SK-N-SH (cell line): ENCODE results near the gene CCDC169. TPM values are rescaled to one million over a fixed set of nuclear protein-coding genes. Genes with fewer than 3 reads are reported as not detected.

ENCODE experiments used
- CTCF ChIA-PET: fragments of 300-600, 350-600 bp; formaldehyde crosslinking; extraction: SDS; loops from one replicate; lab custom pipeline; 2021; lab: Yijun Ruan, JAX
- POLR2A ChIA-PET: fragments of 350-600 bp; sonication (Branson Sonifier 250); formaldehyde crosslinking; extraction: SDS; loops from one replicate; lab custom pipeline; 2020; ENCODE audit warnings: antibody characterized with exemption, inconsistent platforms; lab: Yijun Ruan, JAX
- DNase-seq: peaks from one replicate; pipeline ENCODE4 v3.0.0; 2012
- H2AFZ ChIP-seq: fragments of 200-600 bp; sonication (generic); 2 replicates; pipeline ENCODE4 v1.8.1; 2016; ENCODE audit warnings: antibody characterized with exemption, mild to moderate bottlenecking, low read depth
- H3F3A ChIP-seq: fragments of 200-600 bp; sonication (generic); replicated peaks from 2 replicates; pipeline ENCODE3; 2016; ENCODE audit warnings: antibody characterized with exemption, mild to moderate bottlenecking; ENCODE audit not compliant: insufficient read depth
- H3K27ac ChIP-seq, 2 experiments: fragments of 200-500 bp in 1 of 2; fragments of 200-600 bp in 1 of 2; sonication (Bioruptor generic) in 1 of 2; sonication (generic), shearing (Covaris generic) in 1 of 2; 2 replicates each; pipeline versions ENCODE4 v1.5.1 to v1.6.1; 2014 to 2016; ENCODE audit warnings: low read depth in 2 of 2, inconsistent platforms in 1 of 2, low read length in 1 of 2, mild to moderate bottlenecking in 1 of 2, mixed read lengths in 1 of 2
- H3K27me3 ChIP-seq: fragments of 200-600 bp; sonication (generic), shearing (Covaris generic); 2 replicates; pipeline ENCODE4 v1.6.1; 2016; ENCODE audit warnings: mixed run types; ENCODE audit not compliant: insufficient read depth
- H3K36me3 ChIP-seq, 2 experiments: fragments of 200-500 bp in 1 of 2; fragments of 200-600 bp in 1 of 2; sonication (Bioruptor generic) in 1 of 2; sonication (generic) in 1 of 2; replicated peaks in 1 of 2; 2 replicates each; pipeline versions ENCODE3 to v1.5.1; 2014 to 2016; ENCODE audit warnings: low read length in 1 of 2, mild to moderate bottlenecking in 1 of 2; ENCODE audit not compliant: insufficient read depth in 2 of 2, control insufficient read depth in 1 of 2
- H3K4me1 ChIP-seq, 2 experiments: fragments of 200-500 bp in 1 of 2; fragments of 200-600 bp in 1 of 2; sonication (Bioruptor generic) in 1 of 2; sonication (generic), shearing (Covaris generic) in 1 of 2; 2 replicates each; pipeline versions ENCODE4 v1.5.1 to v1.6.1; 2014 to 2016; ENCODE audit warnings: low read depth in 1 of 2, low read length in 1 of 2, mixed run types in 1 of 2; ENCODE audit not compliant: insufficient read depth in 2 of 2, control insufficient read depth in 1 of 2
- H3K4me2 ChIP-seq: fragments of 200-600 bp; sonication (generic), shearing (Covaris generic); 2 replicates; pipeline ENCODE4 v1.6.1; 2017; ENCODE audit warnings: mixed run types
- H3K4me3 ChIP-seq, 2 experiments: fragments of 200-500 bp in 1 of 2; fragments of 200-600 bp in 1 of 2; sonication (Bioruptor generic) in 1 of 2; sonication (generic), shearing (Covaris generic) in 1 of 2; 2 replicates each; pipeline versions ENCODE4 v1.5.1 to v1.8.1; 2014 to 2016; ENCODE audit warnings: low read depth in 2 of 2, inconsistent platforms in 1 of 2, low read length in 1 of 2, mild to moderate bottlenecking in 1 of 2, mixed read lengths in 1 of 2, moderate library complexity in 1 of 2
- H3K79me2 ChIP-seq: fragments of 200-600 bp; sonication (generic); 2 replicates; pipeline ENCODE4 v1.8.1; 2017; ENCODE audit warnings: mild to moderate bottlenecking; ENCODE audit not compliant: insufficient read depth
- H3K9ac ChIP-seq: fragments of 200-600 bp; sonication (generic); 2 replicates; pipeline ENCODE4 v1.6.1; 2017; ENCODE audit warnings: mixed run types
- H3K9me2 ChIP-seq: fragments of 200-600 bp; sonication (generic); 2 replicates; pipeline ENCODE4 v1.6.1; 2017; ENCODE audit warnings: mixed run types
- H3K9me3 ChIP-seq: fragments of 200-600 bp; sonication (generic); 2 replicates; pipeline ENCODE4 v1.6.1; 2017; ENCODE audit warnings: mixed run types, mild to moderate bottlenecking, moderate library complexity
- H4K20me1 ChIP-seq: fragments of 200-600 bp; sonication (generic); 2 replicates; pipeline ENCODE4 v1.6.1; 2017; ENCODE audit warnings: mild to moderate bottlenecking, mixed run types; ENCODE audit not compliant: insufficient read depth
- ELF1 ChIP-seq: IDR thresholded peaks from 2 replicates; pipeline ENCODE4 v1.4.0; 2012
- EZH2phosphoT487 ChIP-seq: fragments of 200-600 bp; sonication (generic); IDR thresholded peaks from 2 replicates; pipeline ENCODE4 v1.6.1; 2017; ENCODE audit warnings: low read depth, mixed run types, mild to moderate bottlenecking, antibody characterized with exemption, moderate library complexity, borderline replicate concordance
- GATA2 ChIP-seq: sonication (generic); formaldehyde crosslinking; IDR thresholded peaks from 2 replicates; pipeline ENCODE4 v1.5.0; 2020; ENCODE audit warnings: mild to moderate bottlenecking, missing genetic modification reagents
- MXI1 ChIP-seq: IDR thresholded peaks from 2 replicates; pipeline ENCODE4 v1.6.1; 2012; ENCODE audit warnings: mild to moderate bottlenecking, low read depth, low read length, improper control_type of control experiment
- PBX3 ChIP-seq: IDR thresholded peaks from 2 replicates; pipeline ENCODE4; 2012
- POLR2AphosphoS5 ChIP-seq: IDR thresholded peaks from 2 replicates; pipeline ENCODE4 v1.6.1; 2012; ENCODE audit warnings: low read depth, low read length
- RAD21 ChIP-seq: IDR thresholded peaks from 2 replicates; pipeline ENCODE4 v1.6.1; 2012; ENCODE audit warnings: mild to moderate bottlenecking, low read length
- RFX5 ChIP-seq: IDR thresholded peaks from 2 replicates; pipeline ENCODE4 v1.6.1; 2012; ENCODE audit warnings: mild to moderate bottlenecking, improper control_type of control experiment, low read length
- SMC3 ChIP-seq: IDR thresholded peaks from 2 replicates; pipeline ENCODE4 v1.6.1; 2012; ENCODE audit warnings: low read depth, low read length, improper control_type of control experiment
- TCF12 ChIP-seq: IDR thresholded peaks from 2 replicates; pipeline ENCODE4 v1.4.0; 2012
- WGBS: methylation state at CpG from one replicate; pipeline ENCODE4 v1.1.6; 2017; ENCODE audit warnings: low lambda C conversion rate; 5-methylcytosine and 5-hydroxymethylcytosine counted together
- polyA plus RNA-seq, 3 experiments: library from polyadenylated mRNA; depleted of rRNA; stranded (reverse); fragments of >200 nt; gene quantifications; 2 replicates each; pipeline ENCODE4 v1.2.3, GENCODE V29; 2012
- TF ChIP-seq, protein P1 (sequence below): IDR thresholded peaks from 2 replicates; pipeline ENCODE4 v1.4.0; 2012; ENCODE audit warnings: low read depth
- TF ChIP-seq, protein P2 (sequence below): fragments of 200-600 bp; sonication (generic); IDR thresholded peaks from 2 replicates; pipeline ENCODE4 v1.6.1; 2017; ENCODE audit warnings: antibody characterized with exemption, mild to moderate bottlenecking, moderate library complexity
- TF ChIP-seq, protein P3 (sequence below): fragments of 150-350 bp; IDR thresholded peaks from 2 replicates; pipeline ENCODE4 v1.6.1; 2017; ENCODE audit warnings: antibody characterized with exemption, low read length, low read depth, borderline replicate concordance
- TF ChIP-seq, protein P4 (sequence below): IDR thresholded peaks from 2 replicates; pipeline ENCODE4 v1.4.0; 2012; ENCODE audit warnings: low read depth, borderline replicate concordance

CCDC169 gene
- polyA plus RNA-seq, 1 of the 3 experiments (the other 2 are of a cell fraction): 1.8 TPM

GRCh38 chr13:36190771-36191170 lies 106.8 kb downstream of the CCDC169 start:
- H3K9me3 ChIP-seq: no peaks in the 10 kb centered on the region
- H3K9me2 ChIP-seq: no peaks in the 10 kb centered on the region
- no peak overlapping the region for H3K4me3 ChIP-seq
- no peaks in the 10 kb centered on the region for H4K20me1 ChIP-seq
- peaks cover 2 to 7% of the 10 kb centered on the region in 2 experiments; a peak in 3 of 4 replicates for H3K4me1 ChIP-seq
- H3K27ac ChIP-seq: no peak overlapping the region
- H3K9ac ChIP-seq: no peak overlapping the region
- TF ChIP-seq PBX3: no peak
- TF ChIP-seq, protein P1, sequence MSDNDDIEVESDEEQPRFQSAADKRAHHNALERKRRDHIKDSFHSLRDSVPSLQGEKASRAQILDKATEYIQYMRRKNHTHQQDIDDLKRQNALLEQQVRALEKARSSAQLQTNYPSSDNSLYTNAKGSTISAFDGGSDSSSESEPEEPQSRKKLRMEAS: no peak
- TF ChIP-seq MXI1: no peak
- no peak for TF ChIP-seq SMC3
- TF ChIP-seq GATA2: no peak
- no peak for TF ChIP-seq TCF12
- no peak for TF ChIP-seq EZH2phosphoT487
- no peak for TF ChIP-seq RAD21
- no peak for TF ChIP-seq ELF1
- TF ChIP-seq, protein P2, sequence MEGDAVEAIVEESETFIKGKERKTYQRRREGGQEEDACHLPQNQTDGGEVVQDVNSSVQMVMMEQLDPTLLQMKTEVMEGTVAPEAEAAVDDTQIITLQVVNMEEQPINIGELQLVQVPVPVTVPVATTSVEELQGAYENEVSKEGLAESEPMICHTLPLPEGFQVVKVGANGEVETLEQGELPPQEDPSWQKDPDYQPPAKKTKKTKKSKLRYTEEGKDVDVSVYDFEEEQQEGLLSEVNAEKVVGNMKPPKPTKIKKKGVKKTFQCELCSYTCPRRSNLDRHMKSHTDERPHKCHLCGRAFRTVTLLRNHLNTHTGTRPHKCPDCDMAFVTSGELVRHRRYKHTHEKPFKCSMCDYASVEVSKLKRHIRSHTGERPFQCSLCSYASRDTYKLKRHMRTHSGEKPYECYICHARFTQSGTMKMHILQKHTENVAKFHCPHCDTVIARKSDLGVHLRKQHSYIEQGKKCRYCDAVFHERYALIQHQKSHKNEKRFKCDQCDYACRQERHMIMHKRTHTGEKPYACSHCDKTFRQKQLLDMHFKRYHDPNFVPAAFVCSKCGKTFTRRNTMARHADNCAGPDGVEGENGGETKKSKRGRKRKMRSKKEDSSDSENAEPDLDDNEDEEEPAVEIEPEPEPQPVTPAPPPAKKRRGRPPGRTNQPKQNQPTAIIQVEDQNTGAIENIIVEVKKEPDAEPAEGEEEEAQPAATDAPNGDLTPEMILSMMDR: no peak
- TF ChIP-seq, all 33 proteins: peak for 0
- Histone ChIP-seq H3K27me3 (no peaks in the 10 kb centered on the region), H3K4me2 (no peak overlapping the region), H3K79me2 (no peaks in the 10 kb centered on the region), H2AFZ (no peak overlapping the region), H3K36me3 (no peaks in the 10 kb centered on the region), H3F3A (no peaks in the 10 kb centered on the region)
- no peak for DNase-seq
- POLR2A ChIA-PET: no interaction called here
- CTCF ChIA-PET: no interaction called here
- WGBS: 98% methylated on average over 3 of the region's 3 CpGs

- no peak overlapping the region for H3K4me3 ChIP-seq
- H3K9me2 ChIP-seq: no peaks in the 10 kb centered on the region
- peaks cover 2 to 7% of the 10 kb centered on the region in 2 experiments; a peak in 3 of 4 replicates for H3K4me1 ChIP-seq
- H3K79me2 ChIP-seq: no peaks in the 10 kb centered on the region
- no peaks in the 10 kb centered on the region for H4K20me1 ChIP-seq
- no peak overlapping the region for H3K4me2 ChIP-seq
- no peak for DNase-seq
- no peaks in the 10 kb centered on the region for H3F3A ChIP-seq
- H3K36me3 ChIP-seq: no peaks in the 10 kb centered on the region
- no peak overlapping the region for H2AFZ ChIP-seq
- H3K9me3 ChIP-seq: no peaks in the 10 kb centered on the region
- no peak overlapping the region for H3K27ac ChIP-seq
- TF ChIP-seq POLR2AphosphoS5 (no peak), ELF1 (no peak), RFX5 (no peak), PBX3 (no peak), SMC3 (no peak), RAD21 (no peak)
- TF ChIP-seq, protein P2: no peak
- TF ChIP-seq, protein P1: no peak
- TF ChIP-seq, protein P3, sequence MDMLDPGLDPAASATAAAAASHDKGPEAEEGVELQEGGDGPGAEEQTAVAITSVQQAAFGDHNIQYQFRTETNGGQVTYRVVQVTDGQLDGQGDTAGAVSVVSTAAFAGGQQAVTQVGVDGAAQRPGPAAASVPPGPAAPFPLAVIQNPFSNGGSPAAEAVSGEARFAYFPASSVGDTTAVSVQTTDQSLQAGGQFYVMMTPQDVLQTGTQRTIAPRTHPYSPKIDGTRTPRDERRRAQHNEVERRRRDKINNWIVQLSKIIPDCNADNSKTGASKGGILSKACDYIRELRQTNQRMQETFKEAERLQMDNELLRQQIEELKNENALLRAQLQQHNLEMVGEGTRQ: no peak
- TF ChIP-seq, protein P4, sequence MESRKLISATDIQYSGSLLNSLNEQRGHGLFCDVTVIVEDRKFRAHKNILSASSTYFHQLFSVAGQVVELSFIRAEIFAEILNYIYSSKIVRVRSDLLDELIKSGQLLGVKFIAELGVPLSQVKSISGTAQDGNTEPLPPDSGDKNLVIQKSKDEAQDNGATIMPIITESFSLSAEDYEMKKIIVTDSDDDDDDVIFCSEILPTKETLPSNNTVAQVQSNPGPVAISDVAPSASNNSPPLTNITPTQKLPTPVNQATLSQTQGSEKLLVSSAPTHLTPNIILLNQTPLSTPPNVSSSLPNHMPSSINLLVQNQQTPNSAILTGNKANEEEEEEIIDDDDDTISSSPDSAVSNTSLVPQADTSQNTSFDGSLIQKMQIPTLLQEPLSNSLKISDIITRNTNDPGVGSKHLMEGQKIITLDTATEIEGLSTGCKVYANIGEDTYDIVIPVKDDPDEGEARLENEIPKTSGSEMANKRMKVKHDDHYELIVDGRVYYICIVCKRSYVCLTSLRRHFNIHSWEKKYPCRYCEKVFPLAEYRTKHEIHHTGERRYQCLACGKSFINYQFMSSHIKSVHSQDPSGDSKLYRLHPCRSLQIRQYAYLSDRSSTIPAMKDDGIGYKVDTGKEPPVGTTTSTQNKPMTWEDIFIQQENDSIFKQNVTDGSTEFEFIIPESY: no peak
- TF ChIP-seq, all 33 proteins: peak for 0
- CTCF ChIA-PET: interaction anchor here (0.8 to 1.2 kb wide), 2 partner anchors 13 to 87 kb away, joined by 3 to 4 read pairs; no protein-coding TSS in a partner anchor
- H3K9ac ChIP-seq: no peak overlapping the region
- 75% methylated on average over 1 of the region's 1 CpG for WGBS
- no peaks in the 10 kb centered on the region for H3K27me3 ChIP-seq
- POLR2A ChIA-PET: no interaction called here
Measured at GRCh38 chr13:36188441-36188840, 109.2 kb downstream of the CCDC169 start.
